Epithelial cell of prostate (primary cell): ENCODE data around the gene CTIF.

ENCODE experiments used
- DNase-seq: peaks from one replicate; pipeline ENCODE4 v3.0.0-alpha.2; 2011; ENCODE audit warnings: low read depth, low spot score
- H3K27ac ChIP-seq: fragments of 450-650 bp; 2 replicates; pipeline ENCODE4 v1.5.1; 2017; ENCODE audit warnings: mild to moderate bottlenecking

CTIF gene

GRCh38 chr18:48845174-48845573 lies 306.3 kb downstream of the CTIF start:
- no peak for DNase-seq
- no peak overlapping the region for H3K27ac ChIP-seq

- no peak for DNase-seq
- no peak overlapping the region for H3K27ac ChIP-seq
Observed at GRCh38 chr18:48846423-48846932, 307.6 kb downstream of the CTIF start.

GRCh38 chr18:48847807-48848486 lies 309.1 kb downstream of the CTIF start:
- DNase-seq = no peak
- peak overlapping the region; percentile 73 for H3K27ac ChIP-seq

- DNase-seq = peak; percentile 66
- peak overlapping the region; percentile 73 for H3K27ac ChIP-seq
Observed at GRCh38 chr18:48848641-48849143, 309.9 kb downstream of the CTIF start.

GRCh38 chr18:48850822-48851598 lies 312.2 kb downstream of the CTIF start:
- DNase-seq = no peak
- H3K27ac ChIP-seq = no peak overlapping the region

- no peak overlapping the region for H3K27ac ChIP-seq
- DNase-seq = no peak
Observed at GRCh38 chr18:48851599-48851960, 312.7 kb downstream of the CTIF start.

- DNase-seq = no peak
- H3K27ac ChIP-seq = no peak overlapping the region
Observed at GRCh38 chr18:48852292-48852691, 313.5 kb downstream of the CTIF start.

GRCh38 chr18:48852794-48853193 lies 314.0 kb downstream of the CTIF start:
- DNase-seq = no peak
- H3K27ac ChIP-seq = no peak overlapping the region

GRCh38 chr18:48853588-48853987 lies 314.8 kb downstream of the CTIF start:
- H3K27ac ChIP-seq = no peak overlapping the region
- no peak for DNase-seq

- no peak overlapping the region for H3K27ac ChIP-seq
- no peak for DNase-seq
Observed at GRCh38 chr18:48854780-48855179, 315.9 kb downstream of the CTIF start.

- H3K27ac ChIP-seq = no peak overlapping the region
- DNase-seq = no peak
Observed at GRCh38 chr18:48855422-48856377, 316.9 kb downstream of the CTIF start.

- DNase-seq = no peak
- H3K27ac ChIP-seq = no peak overlapping the region
Observed at GRCh38 chr18:48857023-48857694, 318.3 kb downstream of the CTIF start.

GRCh38 chr18:48858676-48859075 lies 319.8 kb downstream of the CTIF start:
- no peak for DNase-seq

GRCh38 chr18:48859311-48860268 lies 320.8 kb downstream of the CTIF start:
- H3K27ac ChIP-seq = no peak overlapping the region
- DNase-seq = no peak

More at GRCh38 chr18:48858676-48859075, 319.8 kb downstream of the CTIF start:
- no peak overlapping the region for H3K27ac ChIP-seq

GRCh38 chr18:48860269-48861180 lies 321.7 kb downstream of the CTIF start:
- no peak for DNase-seq
- no peak overlapping the region for H3K27ac ChIP-seq

- H3K27ac ChIP-seq = no peak overlapping the region
- no peak for DNase-seq
Observed at GRCh38 chr18:48861181-48861708, 322.4 kb downstream of the CTIF start.

GRCh38 chr18:48862132-48862531 lies 323.3 kb downstream of the CTIF start:
- no peak overlapping the region for H3K27ac ChIP-seq
- DNase-seq = no peak
